WTC11 (cell line): ENCODE measurements around the gene CEP170B. TPM values are rescaled to one million over a fixed set of nuclear protein-coding genes. Genes with fewer than 3 reads are reported as not detected.

Source experiments
- ATF3 ChIP-seq: sonication (generic); formaldehyde crosslinking; conservative IDR thresholded peaks from 2 replicates; pipeline ENCODE4 v1.8.1; 2022; ENCODE audit warnings: mild to moderate bottlenecking, missing genetic modification reagents
- CBFB ChIP-seq: sonication (generic); formaldehyde crosslinking; IDR thresholded peaks from 2 replicates; pipeline ENCODE4 v1.8.1; 2022; ENCODE audit warnings: mild to moderate bottlenecking, low read depth, missing genetic modification reagents
- E2F5 ChIP-seq: sonication (generic); formaldehyde crosslinking; IDR thresholded peaks from 2 replicates; pipeline ENCODE4 v1.8.1; 2022; ENCODE audit warnings: mild to moderate bottlenecking, moderate library complexity, missing genetic modification reagents
- ERG ChIP-seq: fragments of 250-450 bp; sonication (Bioruptor Pico); IDR thresholded peaks from 2 replicates; pipeline ENCODE4 v1.8.0; 2021; ENCODE audit warnings: mild to moderate bottlenecking
- ESRRA ChIP-seq: sonication (generic); formaldehyde crosslinking; IDR thresholded peaks from 2 replicates; pipeline ENCODE4 v1.8.1; 2022; ENCODE audit warnings: mild to moderate bottlenecking, missing genetic modification reagents, borderline replicate concordance
- FOXK1 ChIP-seq: sonication (generic); formaldehyde crosslinking; IDR thresholded peaks from 2 replicates; pipeline ENCODE4 v1.8.0; 2022; ENCODE audit warnings: mild to moderate bottlenecking, moderate library complexity, missing genetic modification reagents
- GTF2I ChIP-seq: fragments of 250-450 bp; sonication (Bioruptor Pico); conservative IDR thresholded peaks from 2 replicates; pipeline ENCODE4 v1.4.0; 2021; ENCODE audit warnings: mild to moderate bottlenecking
- NR2C2 ChIP-seq: sonication (generic); formaldehyde crosslinking; IDR thresholded peaks from 2 replicates; pipeline ENCODE4 v1.8.0; 2022; ENCODE audit warnings: mild to moderate bottlenecking, missing genetic modification reagents
- NR3C1 ChIP-seq: sonication (generic); formaldehyde crosslinking; conservative IDR thresholded peaks from 2 replicates; pipeline ENCODE4 v1.8.1; 2023; ENCODE audit warnings: low read depth, mild to moderate bottlenecking, missing genetic modification reagents
- PREB ChIP-seq: sonication (generic); formaldehyde crosslinking; IDR thresholded peaks from 2 replicates; pipeline ENCODE4 v1.8.1; 2022; ENCODE audit warnings: mild to moderate bottlenecking, missing genetic modification reagents, moderate library complexity, borderline replicate concordance
- RELA ChIP-seq: sonication (generic); formaldehyde crosslinking; IDR thresholded peaks from 2 replicates; pipeline ENCODE4 v1.8.1; 2022; ENCODE audit warnings: missing genetic modification reagents, mild to moderate bottlenecking, borderline replicate concordance
- SMAD3 ChIP-seq: sonication (generic); formaldehyde crosslinking; IDR thresholded peaks from 2 replicates; pipeline ENCODE4 v1.8.0; 2022; ENCODE audit warnings: missing genetic modification reagents, mild to moderate bottlenecking, borderline replicate concordance
- TEAD1 ChIP-seq: sonication (generic); formaldehyde crosslinking; IDR thresholded peaks from 2 replicates; pipeline ENCODE4 v1.8.0; 2022; ENCODE audit warnings: mild to moderate bottlenecking, missing genetic modification reagents
- ZNF416 ChIP-seq: fragments of 250-450 bp; sonication (Bioruptor Pico); IDR thresholded peaks from 2 replicates; pipeline ENCODE4 v1.9.0; 2021; ENCODE audit warnings: mild to moderate bottlenecking, inconsistent platforms
- ZNF423 ChIP-seq: fragments of 250-450 bp; sonication (Bioruptor Pico); IDR thresholded peaks from 2 replicates; pipeline ENCODE4 v2.1.2; 2022; ENCODE audit warnings: mild to moderate bottlenecking, moderate library complexity
- total RNA-seq: library from RNA; stranded (reverse); gene quantifications from 3 replicates; pipeline ENCODE4 v1.2.3, GENCODE V29; 2021
- TF ChIP-seq, protein P1 (sequence below): sonication (generic); formaldehyde crosslinking; IDR thresholded peaks from 2 replicates; pipeline ENCODE4 v1.8.1; 2023; ENCODE audit warnings: mild to moderate bottlenecking, moderate library complexity, missing genetic modification reagents
- TF ChIP-seq, protein P2 (sequence below): sonication (generic); formaldehyde crosslinking; IDR thresholded peaks from 2 replicates; pipeline ENCODE4 v1.8.0; 2022; ENCODE audit warnings: mild to moderate bottlenecking, missing genetic modification reagents
- TF ChIP-seq, protein P3 (sequence below): sonication (generic); formaldehyde crosslinking; IDR thresholded peaks from 2 replicates; pipeline ENCODE4 v1.8.0; 2022; ENCODE audit warnings: mild to moderate bottlenecking, missing genetic modification reagents
- TF ChIP-seq, protein P4 (sequence below): sonication (generic); formaldehyde crosslinking; IDR thresholded peaks from 2 replicates; pipeline ENCODE4 v1.8.1; 2023; ENCODE audit warnings: mild to moderate bottlenecking, missing genetic modification reagents
- TF ChIP-seq, protein P5 (sequence below): fragments of 250-450 bp; sonication (Bioruptor Pico); IDR thresholded peaks from 2 replicates; pipeline ENCODE4 v1.9.0; 2021; ENCODE audit warnings: mild to moderate bottlenecking, borderline replicate concordance

Gene CEP170B
- total RNA-seq, 1 experiment from 2014 or later = 47.0 TPM

- TF ChIP-seq PREB (CRISPR knock-in tag) (no peak), NR3C1 (CRISPR knock-in tag) (no peak), CBFB (CRISPR knock-in tag) (no peak), SMAD3 (CRISPR knock-in tag) (peak; percentile 78; the same call in 1 of the 2 replicates), ZNF416 (CRISPR knock-in tag) (no peak), ESRRA (CRISPR knock-in tag) (no peak), ZNF423 (CRISPR knock-in tag) (no peak), ERG (CRISPR knock-in tag) (no peak), FOXK1 (CRISPR knock-in tag) (peak; percentile 75; the same call in 1 of the 2 replicates), E2F5 (CRISPR knock-in tag) (no peak), GTF2I (CRISPR knock-in tag) (no peak), TEAD1 (CRISPR knock-in tag) (peak; percentile 88; the same call in 1 of the 2 replicates), ATF3 (CRISPR knock-in tag) (no peak), NR2C2 (CRISPR knock-in tag) (no peak), RELA (CRISPR knock-in tag) (no peak)
- TF ChIP-seq, protein P1, sequence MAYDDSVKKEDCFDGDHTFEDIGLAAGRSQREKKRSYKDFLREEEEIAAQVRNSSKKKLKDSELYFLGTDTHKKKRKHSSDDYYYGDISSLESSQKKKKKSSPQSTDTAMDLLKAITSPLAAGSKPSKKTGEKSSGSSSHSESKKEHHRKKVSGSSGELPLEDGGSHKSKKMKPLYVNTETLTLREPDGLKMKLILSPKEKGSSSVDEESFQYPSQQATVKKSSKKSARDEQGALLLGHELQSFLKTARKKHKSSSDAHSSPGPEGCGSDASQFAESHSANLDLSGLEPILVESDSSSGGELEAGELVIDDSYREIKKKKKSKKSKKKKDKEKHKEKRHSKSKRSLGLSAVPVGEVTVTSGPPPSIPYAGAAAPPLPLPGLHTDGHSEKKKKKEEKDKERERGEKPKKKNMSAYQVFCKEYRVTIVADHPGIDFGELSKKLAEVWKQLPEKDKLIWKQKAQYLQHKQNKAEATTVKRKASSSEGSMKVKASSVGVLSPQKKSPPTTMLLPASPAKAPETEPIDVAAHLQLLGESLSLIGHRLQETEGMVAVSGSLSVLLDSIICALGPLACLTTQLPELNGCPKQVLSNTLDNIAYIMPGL (CRISPR knock-in tag) = peak; percentile 23; the same call in 1 of the 2 replicates
- TF ChIP-seq, protein P2, sequence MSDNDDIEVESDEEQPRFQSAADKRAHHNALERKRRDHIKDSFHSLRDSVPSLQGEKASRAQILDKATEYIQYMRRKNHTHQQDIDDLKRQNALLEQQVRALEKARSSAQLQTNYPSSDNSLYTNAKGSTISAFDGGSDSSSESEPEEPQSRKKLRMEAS (CRISPR knock-in tag) = peak; percentile 67
- TF ChIP-seq, protein P3, sequence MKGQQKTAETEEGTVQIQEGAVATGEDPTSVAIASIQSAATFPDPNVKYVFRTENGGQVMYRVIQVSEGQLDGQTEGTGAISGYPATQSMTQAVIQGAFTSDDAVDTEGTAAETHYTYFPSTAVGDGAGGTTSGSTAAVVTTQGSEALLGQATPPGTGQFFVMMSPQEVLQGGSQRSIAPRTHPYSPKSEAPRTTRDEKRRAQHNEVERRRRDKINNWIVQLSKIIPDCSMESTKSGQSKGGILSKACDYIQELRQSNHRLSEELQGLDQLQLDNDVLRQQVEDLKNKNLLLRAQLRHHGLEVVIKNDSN (CRISPR knock-in tag) = no peak
- TF ChIP-seq, protein P4, sequence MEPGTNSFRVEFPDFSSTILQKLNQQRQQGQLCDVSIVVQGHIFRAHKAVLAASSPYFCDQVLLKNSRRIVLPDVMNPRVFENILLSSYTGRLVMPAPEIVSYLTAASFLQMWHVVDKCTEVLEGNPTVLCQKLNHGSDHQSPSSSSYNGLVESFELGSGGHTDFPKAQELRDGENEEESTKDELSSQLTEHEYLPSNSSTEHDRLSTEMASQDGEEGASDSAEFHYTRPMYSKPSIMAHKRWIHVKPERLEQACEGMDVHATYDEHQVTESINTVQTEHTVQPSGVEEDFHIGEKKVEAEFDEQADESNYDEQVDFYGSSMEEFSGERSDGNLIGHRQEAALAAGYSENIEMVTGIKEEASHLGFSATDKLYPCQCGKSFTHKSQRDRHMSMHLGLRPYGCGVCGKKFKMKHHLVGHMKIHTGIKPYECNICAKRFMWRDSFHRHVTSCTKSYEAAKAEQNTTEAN = peak; percentile 82; the same call in 1 of the 2 replicates
- TF ChIP-seq, protein P5, sequence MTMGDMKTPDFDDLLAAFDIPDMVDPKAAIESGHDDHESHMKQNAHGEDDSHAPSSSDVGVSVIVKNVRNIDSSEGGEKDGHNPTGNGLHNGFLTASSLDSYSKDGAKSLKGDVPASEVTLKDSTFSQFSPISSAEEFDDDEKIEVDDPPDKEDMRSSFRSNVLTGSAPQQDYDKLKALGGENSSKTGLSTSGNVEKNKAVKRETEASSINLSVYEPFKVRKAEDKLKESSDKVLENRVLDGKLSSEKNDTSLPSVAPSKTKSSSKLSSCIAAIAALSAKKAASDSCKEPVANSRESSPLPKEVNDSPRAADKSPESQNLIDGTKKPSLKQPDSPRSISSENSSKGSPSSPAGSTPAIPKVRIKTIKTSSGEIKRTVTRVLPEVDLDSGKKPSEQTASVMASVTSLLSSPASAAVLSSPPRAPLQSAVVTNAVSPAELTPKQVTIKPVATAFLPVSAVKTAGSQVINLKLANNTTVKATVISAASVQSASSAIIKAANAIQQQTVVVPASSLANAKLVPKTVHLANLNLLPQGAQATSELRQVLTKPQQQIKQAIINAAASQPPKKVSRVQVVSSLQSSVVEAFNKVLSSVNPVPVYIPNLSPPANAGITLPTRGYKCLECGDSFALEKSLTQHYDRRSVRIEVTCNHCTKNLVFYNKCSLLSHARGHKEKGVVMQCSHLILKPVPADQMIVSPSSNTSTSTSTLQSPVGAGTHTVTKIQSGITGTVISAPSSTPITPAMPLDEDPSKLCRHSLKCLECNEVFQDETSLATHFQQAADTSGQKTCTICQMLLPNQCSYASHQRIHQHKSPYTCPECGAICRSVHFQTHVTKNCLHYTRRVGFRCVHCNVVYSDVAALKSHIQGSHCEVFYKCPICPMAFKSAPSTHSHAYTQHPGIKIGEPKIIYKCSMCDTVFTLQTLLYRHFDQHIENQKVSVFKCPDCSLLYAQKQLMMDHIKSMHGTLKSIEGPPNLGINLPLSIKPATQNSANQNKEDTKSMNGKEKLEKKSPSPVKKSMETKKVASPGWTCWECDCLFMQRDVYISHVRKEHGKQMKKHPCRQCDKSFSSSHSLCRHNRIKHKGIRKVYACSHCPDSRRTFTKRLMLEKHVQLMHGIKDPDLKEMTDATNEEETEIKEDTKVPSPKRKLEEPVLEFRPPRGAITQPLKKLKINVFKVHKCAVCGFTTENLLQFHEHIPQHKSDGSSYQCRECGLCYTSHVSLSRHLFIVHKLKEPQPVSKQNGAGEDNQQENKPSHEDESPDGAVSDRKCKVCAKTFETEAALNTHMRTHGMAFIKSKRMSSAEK (CRISPR knock-in tag) = no peak
Observed at GRCh38 chr14:104864267-104865080, 594 bp upstream of the CEP170B start (continued).
